CD1c-positive myeloid dendritic cell (primary cell): ENCODE data around the gene PLCB4.

Experiments
- DNase-seq: peaks from one replicate; pipeline ENCODE4 v3.0.0-alpha.2; 2016; ENCODE audit errors: extremely low spot score

PLCB4 gene

GRCh38 chr20:9223296-9223695 is 154.4 kb downstream of the PLCB4 start:
- no peak for DNase-seq

- no peak for DNase-seq
These were observed 157.0 kb downstream of the PLCB4 start for GRCh38 chr20:9225879-9226278.

GRCh38 chr20:9227896-9228615 is 159.2 kb downstream of the PLCB4 start:
- no peak for DNase-seq

GRCh38 chr20:9228774-9229450 is 160.0 kb downstream of the PLCB4 start:
- DNase-seq = no peak

GRCh38 chr20:9230406-9230805 is 161.5 kb downstream of the PLCB4 start:
- no peak for DNase-seq

- no peak for DNase-seq
These were observed 164.9 kb downstream of the PLCB4 start for GRCh38 chr20:9233804-9234203.

GRCh38 chr20:9235518-9235917 is 166.6 kb downstream of the PLCB4 start:
- DNase-seq = no peak

- DNase-seq = no peak
These were observed 167.6 kb downstream of the PLCB4 start for GRCh38 chr20:9236458-9236857.

- DNase-seq = no peak
These were observed 172.4 kb downstream of the PLCB4 start for GRCh38 chr20:9241232-9241692.

- DNase-seq = no peak
These were observed 173.0 kb downstream of the PLCB4 start for GRCh38 chr20:9241721-9242427.

- DNase-seq = no peak
These were observed 175.1 kb downstream of the PLCB4 start for GRCh38 chr20:9243986-9244385.

GRCh38 chr20:9244811-9245210 is 175.9 kb downstream of the PLCB4 start:
- DNase-seq = no peak

GRCh38 chr20:9246731-9247130 is 177.8 kb downstream of the PLCB4 start:
- DNase-seq = no peak

GRCh38 chr20:9250511-9250910 is 181.6 kb downstream of the PLCB4 start:
- DNase-seq = no peak

GRCh38 chr20:9253006-9253539 is 184.2 kb downstream of the PLCB4 start:
- DNase-seq = no peak

GRCh38 chr20:9255171-9255570 is 186.3 kb downstream of the PLCB4 start:
- DNase-seq = no peak

- DNase-seq = no peak
These were observed 187.5 kb downstream of the PLCB4 start for GRCh38 chr20:9256393-9256792.

- peak; percentile 79 for DNase-seq
These were observed 190.0 kb downstream of the PLCB4 start for GRCh38 chr20:9258901-9259300.

GRCh38 chr20:9260027-9260426 is 191.1 kb downstream of the PLCB4 start:
- DNase-seq = no peak

GRCh38 chr20:9261781-9262180 is 192.9 kb downstream of the PLCB4 start:
- DNase-seq = no peak

GRCh38 chr20:9262653-9263194 is 193.8 kb downstream of the PLCB4 start:
- DNase-seq = no peak

- DNase-seq = no peak
These were observed 200.5 kb downstream of the PLCB4 start for GRCh38 chr20:9269280-9269971.
